ENCODE results near the gene ELK3.

DNA sequence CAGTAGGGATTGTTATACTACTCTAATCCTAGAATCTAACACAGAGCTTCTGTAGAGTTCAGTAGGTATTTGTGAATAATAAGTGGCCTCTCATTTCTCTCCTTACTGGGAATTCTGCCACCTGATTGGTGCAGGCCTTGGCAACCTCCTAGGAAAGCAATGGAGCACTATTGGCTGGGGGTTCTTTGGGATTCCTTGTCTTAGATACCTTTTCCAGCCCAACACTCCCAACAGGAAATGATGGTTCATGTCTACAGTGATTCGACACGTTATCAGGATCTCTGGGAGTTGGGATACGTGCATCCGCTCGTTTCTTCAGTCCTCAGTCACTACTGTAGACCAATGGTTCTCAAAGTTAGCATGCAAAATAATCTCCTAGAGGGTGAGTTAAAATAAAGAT lies 67.4 kb downstream of the ELK3 start:
- TF ChIP-seq POLR2AphosphoS5 (IDR thresholded peaks at IDR 0.05; ENCODE audit: low read depth): no peak
- TF ChIP-seq, protein P1, sequence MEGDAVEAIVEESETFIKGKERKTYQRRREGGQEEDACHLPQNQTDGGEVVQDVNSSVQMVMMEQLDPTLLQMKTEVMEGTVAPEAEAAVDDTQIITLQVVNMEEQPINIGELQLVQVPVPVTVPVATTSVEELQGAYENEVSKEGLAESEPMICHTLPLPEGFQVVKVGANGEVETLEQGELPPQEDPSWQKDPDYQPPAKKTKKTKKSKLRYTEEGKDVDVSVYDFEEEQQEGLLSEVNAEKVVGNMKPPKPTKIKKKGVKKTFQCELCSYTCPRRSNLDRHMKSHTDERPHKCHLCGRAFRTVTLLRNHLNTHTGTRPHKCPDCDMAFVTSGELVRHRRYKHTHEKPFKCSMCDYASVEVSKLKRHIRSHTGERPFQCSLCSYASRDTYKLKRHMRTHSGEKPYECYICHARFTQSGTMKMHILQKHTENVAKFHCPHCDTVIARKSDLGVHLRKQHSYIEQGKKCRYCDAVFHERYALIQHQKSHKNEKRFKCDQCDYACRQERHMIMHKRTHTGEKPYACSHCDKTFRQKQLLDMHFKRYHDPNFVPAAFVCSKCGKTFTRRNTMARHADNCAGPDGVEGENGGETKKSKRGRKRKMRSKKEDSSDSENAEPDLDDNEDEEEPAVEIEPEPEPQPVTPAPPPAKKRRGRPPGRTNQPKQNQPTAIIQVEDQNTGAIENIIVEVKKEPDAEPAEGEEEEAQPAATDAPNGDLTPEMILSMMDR (conservative IDR thresholded peaks at IDR 0.05; ENCODE audit: low read depth in 2 of 2): no peak

Measured in GM23338 (cell line).